Activated naive CD4-positive, alpha-beta T cell treated with Interleukin-2 at 50 U/mL for 16 hours (primary cell): Measurements from ENCODE around the gene DDX10.

Source experiments
- DNase-seq: peaks from one replicate; pipeline ENCODE4 v3.0.0-alpha.2; 2020

Gene DDX10

GRCh38 chr11:108880510-108880909 is 215.6 kb downstream of the DDX10 start:
- DNase-seq, result no peak

GRCh38 chr11:108881131-108881530 is 216.3 kb downstream of the DDX10 start:
- no peak for DNase-seq

GRCh38 chr11:108882211-108882831 is 217.5 kb downstream of the DDX10 start:
- DNase-seq, result no peak

DNA sequence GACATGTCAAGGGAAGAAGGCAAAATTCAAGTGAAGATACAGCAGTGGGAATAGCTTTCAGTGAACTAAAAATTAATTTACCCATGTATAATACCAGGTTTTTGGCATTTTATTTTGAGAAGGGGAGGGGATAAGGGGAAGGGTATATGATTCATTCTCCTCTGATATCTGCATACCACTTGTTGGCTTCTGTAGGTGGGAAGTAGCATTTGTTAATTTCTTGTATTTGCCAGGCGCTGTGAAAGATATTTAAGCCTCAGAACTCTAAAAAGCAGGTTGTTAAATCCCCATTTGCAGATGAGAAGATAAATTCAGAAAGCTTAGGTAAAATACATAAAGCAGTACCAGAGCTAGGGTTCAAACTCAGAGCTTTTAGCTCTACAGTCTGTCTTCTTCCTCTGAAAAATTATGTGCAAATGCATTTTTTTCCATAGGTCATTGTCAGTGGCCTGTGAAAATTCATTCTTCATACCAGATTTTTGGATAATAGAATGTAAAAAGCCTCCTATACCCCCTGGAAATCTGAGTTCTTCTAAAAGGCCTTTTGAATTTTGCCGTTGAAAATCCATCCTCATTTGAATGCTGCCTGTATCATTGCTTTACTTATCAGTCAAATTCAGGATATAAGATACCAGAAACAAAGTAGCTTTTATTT is 221.3 kb downstream of the DDX10 start:
- DNase-seq, result no peak

- DNase-seq, result no peak
These were observed 221.8 kb downstream of the DDX10 start for GRCh38 chr11:108886660-108887009.

- DNase-seq, result no peak
These were observed 222.8 kb downstream of the DDX10 start for GRCh38 chr11:108887436-108888238.

DNA sequence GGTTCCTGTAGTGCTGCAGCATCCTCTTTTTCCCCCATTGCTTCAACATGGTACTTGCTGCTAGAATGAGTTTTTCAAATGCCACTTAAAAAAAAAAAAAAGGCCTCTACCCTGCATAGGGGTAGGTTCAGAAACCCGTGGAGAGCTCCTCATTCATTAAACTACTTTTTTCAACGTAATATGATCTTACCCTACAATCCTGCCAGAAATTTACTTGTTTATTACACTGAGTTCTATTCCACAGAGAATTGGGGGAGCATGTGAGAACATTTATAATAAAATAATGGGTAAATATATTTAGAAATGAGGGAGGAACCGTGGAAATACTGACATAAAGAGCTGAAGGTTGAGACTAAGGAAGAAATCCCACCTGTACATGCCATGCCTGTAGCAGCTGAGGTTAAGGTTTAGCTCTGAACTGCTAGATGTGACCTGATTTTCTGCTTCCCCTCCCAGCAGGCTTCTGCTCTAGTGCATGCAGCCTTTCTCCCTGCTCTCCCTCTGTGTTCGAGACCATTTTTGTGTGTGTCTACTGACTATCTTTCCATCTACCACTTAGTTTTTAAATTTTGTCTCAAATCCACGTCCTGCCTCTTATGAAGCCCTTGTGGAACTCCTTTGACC is 225.7 kb downstream of the DDX10 start:
- DNase-seq, result no peak

DNA sequence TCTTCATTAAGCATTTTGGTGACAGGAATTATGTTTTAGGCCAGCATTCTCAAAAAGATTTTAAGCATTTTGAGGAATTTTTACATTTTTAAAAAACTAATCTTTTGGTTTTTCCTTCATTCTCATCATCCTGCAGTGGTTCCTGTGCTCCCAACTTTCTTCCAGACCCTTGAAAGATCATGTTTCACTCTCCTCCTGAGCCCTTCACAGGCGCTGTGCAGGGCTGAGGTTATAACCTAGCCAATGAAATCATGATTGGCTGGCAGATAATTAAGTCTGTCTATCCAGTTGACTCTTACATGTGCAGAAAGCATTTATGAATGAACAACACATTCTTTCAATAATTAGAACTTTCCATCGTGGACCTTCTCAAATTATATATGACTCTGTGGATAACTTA is 226.3 kb downstream of the DDX10 start:
- no peak for DNase-seq

- DNase-seq, result no peak
These were observed 227.1 kb downstream of the DDX10 start for GRCh38 chr11:108891909-108892511.

DNA sequence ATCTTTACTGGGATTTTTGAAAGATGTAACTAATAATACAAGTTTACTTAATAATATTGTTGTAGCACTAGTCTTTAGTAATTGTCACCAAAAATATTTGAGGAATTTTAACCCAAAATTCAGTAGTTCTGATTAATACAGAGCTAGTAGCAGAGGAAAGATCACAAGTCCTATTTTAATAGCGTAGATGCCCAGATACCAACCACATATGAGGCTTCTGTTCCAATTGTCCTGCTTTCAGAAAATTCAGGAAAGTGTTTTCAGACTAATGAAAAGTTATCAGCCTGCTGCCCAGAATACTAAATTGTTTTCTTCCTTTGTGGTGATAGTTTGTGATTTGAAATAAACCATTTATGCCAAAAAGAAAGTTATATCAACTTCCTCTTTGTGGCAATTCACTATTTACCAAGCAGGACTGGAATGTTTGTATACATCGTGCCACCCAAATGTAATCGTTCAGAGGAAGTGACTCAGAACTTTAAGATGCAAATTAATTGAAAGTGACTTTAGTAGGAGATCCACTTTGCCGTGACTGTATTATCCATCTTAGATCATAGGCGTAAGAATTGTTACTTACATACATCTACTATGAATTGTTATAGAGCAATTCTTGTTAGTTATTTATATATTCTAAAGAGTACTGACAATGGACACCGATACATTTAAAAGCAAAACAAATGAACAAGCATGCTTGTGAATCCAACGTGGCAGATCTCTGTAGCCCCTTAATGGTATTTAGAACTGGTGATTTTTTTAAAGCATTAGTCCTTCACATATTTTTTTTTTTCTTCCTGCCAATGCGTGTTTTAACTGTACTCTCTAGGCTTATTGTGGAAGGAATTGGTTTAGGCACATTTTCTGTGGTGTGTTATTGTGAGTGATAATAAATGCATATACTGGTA is 231.0 kb downstream of the DDX10 start:
- DNase-seq, result no peak

DNA sequence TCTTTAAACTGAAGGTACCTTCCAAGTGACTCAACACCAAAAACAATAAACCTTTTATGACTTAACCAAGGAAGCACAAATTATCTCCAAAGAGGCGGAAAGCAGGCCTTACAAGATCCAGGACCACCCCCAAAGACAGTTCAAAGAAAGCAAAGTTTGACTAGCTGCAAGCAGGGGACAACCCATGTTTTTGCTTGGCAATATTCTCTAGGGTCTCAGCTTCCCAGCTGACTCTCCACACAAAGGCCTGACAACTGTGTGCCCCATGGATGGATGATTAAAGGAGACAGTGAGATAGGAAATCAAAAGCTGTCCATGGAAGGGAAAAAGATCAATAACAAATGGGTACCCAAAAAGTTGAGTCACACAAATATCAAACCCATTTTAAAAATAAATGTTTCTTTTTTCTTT is 232.2 kb downstream of the DDX10 start:
- DNase-seq, result no peak

DNA sequence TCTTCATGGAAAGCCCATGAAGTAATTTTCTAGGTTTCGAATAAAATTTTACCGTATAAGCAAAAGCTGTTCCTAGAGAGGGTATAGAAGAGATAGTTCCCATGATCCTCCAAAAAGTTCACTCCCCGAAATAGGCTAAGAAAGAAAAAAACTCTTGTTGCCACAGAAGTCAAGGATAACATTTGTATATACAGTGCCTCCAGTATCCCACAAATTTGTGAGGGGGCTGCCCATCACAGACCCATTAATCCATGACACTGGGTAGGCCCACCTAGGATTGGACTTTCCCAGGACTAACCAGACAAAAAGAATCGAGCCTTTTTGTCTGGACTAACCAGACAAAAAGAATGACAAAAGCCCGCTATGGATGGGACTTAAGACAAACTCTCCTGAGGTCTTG is 233.0 kb downstream of the DDX10 start:
- no peak for DNase-seq

- no peak for DNase-seq
These were observed 236.5 kb downstream of the DDX10 start for GRCh38 chr11:108901359-108901758.

- DNase-seq, result no peak
These were observed 237.2 kb downstream of the DDX10 start for GRCh38 chr11:108902027-108902469.

DNA sequence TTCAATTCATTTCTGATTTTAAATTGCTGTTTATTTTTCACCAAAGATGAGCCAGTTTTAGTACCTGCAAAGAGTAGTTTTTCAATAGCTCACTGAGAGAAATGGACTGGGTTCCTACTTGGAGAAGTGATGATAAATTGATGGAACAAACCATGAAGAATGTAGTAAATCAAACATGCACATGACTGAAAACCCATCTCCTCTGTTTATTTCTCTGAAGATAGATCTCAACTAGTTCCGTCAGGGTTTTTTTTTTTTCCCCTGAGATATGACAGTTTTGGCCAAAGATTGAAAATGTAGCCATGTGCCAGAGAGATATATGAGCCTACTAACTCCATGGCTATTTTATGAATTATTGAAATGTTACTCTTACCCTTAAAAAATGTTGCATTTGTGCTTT is 239.6 kb downstream of the DDX10 start:
- DNase-seq, result no peak

- DNase-seq, result no peak
These were observed 241.5 kb downstream of the DDX10 start for GRCh38 chr11:108906329-108906728.

DNA sequence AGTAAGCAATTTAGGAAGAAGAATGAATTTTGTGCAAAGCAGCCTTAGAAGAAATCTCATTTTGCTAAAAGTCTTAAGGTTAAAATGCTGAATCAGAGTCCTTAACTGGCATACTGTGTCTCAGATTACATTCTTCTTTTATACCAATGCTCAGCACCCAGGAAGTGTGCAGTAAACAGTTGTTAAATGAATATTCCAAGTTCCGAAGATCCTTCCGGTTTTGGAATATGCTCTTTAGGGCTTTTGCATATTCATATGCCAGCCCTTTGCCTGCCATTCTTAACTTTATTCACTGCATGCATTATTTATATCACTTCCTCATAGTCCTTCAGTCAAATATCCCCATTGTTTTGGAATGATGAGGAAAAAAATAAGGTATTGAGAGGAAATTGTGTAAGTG is 242.0 kb downstream of the DDX10 start:
- no peak for DNase-seq

DNA sequence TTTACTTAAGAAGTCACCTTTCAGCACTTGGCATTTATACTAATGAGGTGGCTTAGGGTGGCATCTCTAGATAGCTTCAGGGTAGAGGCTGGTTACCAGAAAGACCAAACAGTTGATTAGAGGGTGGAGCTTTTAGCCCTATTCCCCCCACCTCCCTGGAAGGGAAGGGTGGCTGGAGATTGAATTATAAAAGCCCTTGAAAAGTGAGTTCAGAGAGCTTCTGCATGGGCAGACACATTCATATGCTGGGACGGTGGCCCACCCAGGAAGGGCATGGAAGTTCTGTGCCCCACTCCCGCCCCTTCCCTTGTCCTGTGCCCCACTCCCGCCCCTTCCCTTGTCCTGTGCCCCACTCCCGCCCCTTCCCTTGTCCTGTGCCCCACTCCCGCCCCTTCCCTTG is 244.2 kb downstream of the DDX10 start:
- no peak for DNase-seq

DNA sequence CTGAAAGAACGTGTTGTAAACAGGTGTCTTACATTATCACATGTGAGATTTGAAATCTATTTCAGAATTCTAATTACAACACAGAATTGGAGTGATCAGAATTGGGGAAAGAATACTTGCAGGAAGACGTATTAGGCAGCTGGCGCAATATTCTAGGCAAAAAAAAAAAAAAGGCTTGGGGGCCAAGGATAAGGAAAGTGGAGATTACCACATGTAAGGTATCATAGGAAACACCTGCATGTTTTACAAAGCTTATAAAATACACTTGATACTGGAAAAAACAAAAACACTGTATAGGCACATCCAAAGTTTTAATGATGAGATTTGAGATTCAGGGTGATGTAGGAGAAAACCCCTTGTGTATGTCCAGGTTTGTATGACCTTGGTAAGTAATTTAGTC is 245.1 kb downstream of the DDX10 start:
- DNase-seq, result no peak

DNA sequence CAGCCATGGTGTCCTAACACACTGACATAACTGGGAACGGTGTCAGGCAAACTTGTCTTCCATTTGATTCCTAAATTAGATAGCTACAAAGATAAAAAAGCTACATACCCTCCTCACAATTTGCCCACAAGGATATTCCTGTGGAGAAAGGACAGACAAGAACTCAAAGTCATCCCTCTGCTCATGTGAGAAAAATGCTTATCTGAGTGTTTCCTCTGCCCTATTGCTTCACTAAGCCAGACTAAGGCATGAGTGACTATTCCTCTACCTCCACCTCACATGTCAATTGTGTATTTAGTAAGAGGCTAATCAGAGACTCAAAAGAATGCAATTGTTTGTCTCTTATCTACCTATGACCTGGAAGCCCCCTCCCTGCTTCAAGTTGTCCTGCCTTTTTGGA is 247.7 kb downstream of the DDX10 start:
- DNase-seq, result no peak

GRCh38 chr11:108913204-108913603 is 248.3 kb downstream of the DDX10 start:
- DNase-seq, result no peak

- DNase-seq, result no peak
These were observed 249.3 kb downstream of the DDX10 start for GRCh38 chr11:108914211-108914610.
